GM12801 (cell line): ENCODE results near the gene SYT1.

ENCODE experiments used
- CTCF ChIP-seq: IDR thresholded peaks from one replicate; pipeline ENCODE4 v1.5.1; 2011; ENCODE audit warnings: control low read depth; ENCODE audit not compliant: insufficient read length; ENCODE audit errors: extremely low read depth

Gene SYT1

GRCh38 chr12:78864403-78864869 is at the start of gene SYT1:
SYT1 (plus strand) TSS chr12:78864774.
- no peak for TF ChIP-seq CTCF

GRCh38 chr12:78818487-78818886 is 46.1 kb upstream of the SYT1 start:
- TF ChIP-seq CTCF: no peak

GRCh38 chr12:78820946-78821345 is 43.6 kb upstream of the SYT1 start:
- no peak for TF ChIP-seq CTCF

GRCh38 chr12:78824918-78825317 is 39.7 kb upstream of the SYT1 start:
- no peak for TF ChIP-seq CTCF

- TF ChIP-seq CTCF: no peak
These were observed 34.9 kb upstream of the SYT1 start for GRCh38 chr12:78829690-78830089.

GRCh38 chr12:78835493-78835892 is 29.1 kb upstream of the SYT1 start:
- TF ChIP-seq CTCF: no peak

- TF ChIP-seq CTCF: no peak
These were observed 11.3 kb upstream of the SYT1 start for GRCh38 chr12:78853231-78853630.
